GM18867 (cell line): ENCODE measurements around the gene GAS6.
"Not testable (repeated sequence)": the region's sequence is repeated elsewhere in the genome, so short reads cannot be mapped to it uniquely, and the experiment has no call there.

Experiments used
- ATAC-seq: cut with Tn5 transposase; IDR thresholded peaks from one replicate; pipeline ENCODE4 v1.9.1; 2021; ENCODE audit warnings: mild to moderate bottlenecking, moderate library complexity; ENCODE audit not compliant: unreplicated experiment

The GAS6 gene

DNA sequence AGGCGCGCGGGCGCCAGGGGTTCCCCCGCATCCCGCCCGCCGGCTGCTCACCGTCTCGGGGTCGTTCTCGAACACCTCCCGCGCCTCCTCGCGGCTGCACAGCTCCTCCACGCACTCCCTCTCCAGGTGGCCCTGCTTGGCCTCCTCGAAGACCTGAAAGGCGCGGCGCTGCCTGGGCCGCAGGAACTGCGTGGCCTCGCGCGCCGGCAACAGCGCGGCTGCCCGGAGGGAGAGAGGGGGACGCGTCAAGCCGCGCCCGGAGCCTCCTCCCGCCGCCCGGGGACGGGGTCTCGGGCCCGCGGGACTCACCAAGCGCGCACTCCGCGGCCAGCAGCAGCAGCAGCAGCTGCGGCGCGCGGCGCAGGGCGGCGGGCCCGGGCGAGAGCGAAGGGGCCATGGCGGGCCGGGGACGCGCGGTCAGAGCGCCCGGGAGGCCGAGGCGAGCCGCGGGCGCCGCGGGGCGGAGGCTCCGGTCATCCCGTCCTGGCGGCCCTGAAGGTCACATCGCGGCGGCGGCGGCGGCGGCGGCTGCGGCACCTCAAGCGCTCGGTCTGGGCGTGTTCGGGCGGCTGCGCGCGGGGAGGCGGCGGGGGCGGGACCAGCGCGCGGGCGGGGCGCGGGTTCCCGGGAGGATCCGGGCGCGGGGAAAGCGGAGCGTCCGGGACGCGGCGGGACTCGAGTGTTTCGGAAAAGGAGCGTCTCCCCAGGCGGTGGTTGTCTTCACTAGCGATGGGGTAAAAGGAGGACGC is at the start of gene GAS6:
Gene GAS6, minus strand, starts transcription at position 553 of the 749 bp plus-strand sequence. Its CDS starts 156 bp downstream, at position 397.
- ATAC-seq = no peak

DNA sequence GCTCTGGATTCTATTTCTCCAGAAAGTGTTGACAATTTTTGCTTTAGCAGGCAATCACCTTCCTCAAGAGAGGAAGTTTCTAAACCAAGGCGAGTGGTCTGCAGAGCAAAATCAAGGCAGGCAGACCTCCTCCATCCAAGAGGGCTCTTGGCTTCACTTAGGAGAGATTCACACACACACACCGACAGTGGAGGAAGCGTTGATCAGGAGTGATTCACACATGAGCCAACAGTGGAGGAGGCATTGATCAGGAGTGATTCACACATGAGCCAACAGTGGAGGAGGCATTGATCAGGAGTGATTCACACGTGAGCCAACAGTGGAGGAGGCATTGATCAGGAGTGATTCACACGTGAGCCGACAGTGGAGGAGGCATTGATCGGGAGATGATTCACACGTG is 49.5 kb upstream of the GAS6 start:
- ATAC-seq = not testable (repeated sequence)

DNA sequence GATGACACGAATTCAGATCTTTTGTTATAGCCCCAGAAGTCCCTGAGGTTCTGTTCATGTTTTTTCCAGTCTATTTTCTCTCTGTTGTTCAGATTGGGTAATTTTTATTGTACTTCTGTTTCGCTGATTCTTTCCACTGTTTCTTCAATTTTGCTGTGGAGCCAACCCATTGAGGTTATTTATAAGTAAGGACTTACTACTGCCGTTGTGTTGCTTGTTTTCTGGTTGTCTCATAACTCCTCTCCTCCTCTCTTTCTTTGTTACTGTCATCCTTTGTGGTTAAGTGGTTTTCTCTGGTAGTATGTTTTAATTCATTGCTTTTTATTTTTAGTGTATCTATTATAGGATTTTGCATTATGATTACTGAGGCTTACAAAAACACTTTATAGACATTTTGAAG is 48.7 kb upstream of the GAS6 start:
- no peak for ATAC-seq

DNA sequence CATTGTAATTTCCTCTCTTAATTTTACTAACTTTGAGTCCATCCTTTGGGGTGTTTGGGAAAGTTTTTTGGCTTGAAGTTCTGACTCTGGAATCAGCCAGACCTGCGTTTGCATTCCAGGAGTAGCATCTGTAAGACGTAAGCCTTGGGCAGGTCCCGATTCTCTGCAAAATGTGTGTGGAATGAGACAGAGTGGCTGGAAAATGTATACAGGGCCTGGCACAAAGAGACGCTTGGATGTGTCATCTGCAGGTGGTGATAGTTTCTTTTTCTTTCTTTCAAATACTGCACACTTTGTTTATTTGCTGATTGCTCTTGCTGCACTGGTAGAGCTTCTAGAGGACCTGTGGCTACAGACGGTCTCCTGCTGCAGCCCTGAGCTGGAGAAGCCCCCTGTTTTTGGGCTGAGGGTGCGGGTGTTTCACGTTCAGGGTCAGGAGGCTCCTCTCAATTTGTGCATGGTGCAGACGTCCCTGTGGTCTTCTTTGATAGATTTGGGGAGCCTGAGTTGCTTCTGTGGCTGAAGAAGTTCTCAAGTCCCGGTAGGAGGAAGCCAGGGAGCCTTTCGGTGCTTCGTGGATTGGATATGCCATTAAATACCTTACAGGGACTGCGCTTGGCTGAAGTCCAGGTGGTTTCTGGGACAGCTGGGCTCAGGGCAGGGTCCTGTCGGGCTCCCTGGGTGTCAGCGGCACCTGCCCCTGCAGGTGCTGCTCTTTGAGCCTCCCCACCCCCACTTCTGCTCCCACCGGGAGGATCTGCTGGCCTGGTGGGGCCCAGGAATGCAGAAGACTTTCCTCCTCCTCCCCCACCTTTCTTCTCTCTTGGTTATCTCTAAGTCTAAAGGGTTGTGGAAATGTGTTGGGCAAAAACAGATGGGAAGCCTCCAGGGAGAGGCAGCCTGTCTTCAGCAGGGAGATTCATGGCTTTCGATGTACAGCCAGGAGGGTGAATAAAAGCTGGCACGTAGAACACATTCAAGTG is 44.0 kb upstream of the GAS6 start:
- no peak for ATAC-seq

DNA sequence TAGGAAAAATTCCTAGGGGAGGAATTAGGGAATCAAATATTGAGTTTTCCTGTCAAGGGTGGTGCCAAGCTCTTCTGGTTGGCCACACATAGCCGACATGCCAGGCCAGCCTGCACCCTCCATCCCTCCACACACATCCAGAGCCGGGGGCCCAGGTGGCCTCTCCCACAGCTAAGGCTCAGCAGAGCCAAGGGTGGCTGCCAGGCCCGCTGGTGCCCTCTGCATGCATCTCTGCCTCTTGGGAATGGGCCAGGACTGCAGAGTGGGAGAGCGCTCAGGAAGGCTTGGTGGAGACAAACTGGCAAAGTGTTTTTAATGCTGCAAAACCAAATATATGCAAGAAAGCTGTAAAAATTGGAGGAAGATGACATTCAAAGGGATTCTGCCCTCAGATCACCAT is 42.7 kb upstream of the GAS6 start:
- no peak for ATAC-seq

DNA sequence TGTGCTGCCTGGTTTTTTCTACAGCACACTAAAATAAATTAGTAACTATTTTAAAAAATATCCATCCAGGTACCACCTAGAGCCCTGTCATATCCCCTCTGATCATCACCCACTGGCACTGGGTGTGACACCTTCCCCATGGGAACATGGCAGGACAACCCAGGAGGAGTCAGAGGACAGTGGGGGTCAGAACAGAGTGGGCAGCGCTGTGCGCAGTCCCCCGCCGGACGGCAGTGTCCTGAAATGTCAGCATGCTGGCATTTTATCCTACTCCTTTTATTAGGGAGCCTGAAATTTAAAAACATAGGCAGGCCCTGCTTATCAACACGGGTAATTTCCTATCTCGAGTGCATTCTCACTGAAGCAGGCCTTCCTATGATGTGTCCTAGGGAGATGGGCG is 42.1 kb upstream of the GAS6 start:
- no peak for ATAC-seq

DNA sequence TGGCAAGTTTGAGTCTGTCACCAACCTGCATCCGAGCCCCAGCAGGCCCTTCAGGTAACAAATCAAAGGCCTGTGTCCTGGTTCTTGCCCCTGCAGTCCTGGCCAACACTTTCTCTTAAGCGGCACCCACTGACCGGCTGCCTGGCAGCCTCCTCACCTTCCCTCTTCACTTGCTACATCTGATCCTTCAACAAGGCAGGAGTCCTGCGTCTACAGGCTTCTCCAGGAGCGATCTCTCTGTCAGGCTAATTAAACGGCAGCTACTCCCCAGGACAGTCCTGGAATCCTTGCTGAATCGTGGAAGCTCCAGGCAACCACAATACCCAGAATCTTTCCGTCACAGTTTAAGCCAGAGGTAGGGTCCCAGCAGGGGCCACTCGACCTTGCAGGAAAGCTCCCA is 41.1 kb upstream of the GAS6 start:
- no peak for ATAC-seq

DNA sequence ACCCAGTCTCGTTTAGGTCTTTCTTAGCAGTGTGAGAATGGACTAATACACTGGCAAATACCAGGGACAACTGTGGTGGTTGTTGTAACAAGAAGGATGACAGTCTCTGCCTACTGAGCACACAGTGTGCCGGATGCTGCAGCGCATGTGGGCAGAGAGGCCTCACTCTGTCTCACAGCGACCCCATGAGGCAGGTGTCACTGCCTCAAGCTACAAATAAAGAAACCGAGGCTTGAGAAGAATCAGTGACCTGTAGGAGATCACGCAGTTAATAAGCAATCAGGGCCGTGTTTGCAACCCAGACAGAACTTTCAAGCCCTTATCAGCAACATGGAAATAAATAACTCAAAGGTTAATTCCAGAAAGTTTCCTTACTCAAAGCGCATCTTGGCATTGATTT is 40.5 kb upstream of the GAS6 start:
- no peak for ATAC-seq

DNA sequence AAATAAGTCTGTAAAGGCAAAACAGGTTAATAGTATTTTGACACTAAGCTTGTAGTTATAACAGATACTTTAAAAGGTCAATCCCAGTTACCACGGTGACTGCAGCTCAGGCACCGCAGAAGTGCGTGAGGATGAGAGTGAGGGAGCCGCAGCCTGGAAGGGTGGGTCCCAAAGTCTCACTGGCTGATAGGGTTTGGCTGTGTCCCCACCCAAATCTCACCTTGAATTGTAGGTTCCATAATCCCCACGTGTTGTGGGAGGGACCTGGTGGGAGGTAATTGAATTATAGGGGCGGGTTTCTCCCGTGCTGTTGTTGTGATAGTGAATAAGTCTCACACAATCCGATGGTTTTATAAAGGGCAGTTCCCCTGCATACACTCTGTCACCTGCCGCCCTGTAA is 40.0 kb upstream of the GAS6 start:
- no peak for ATAC-seq

DNA sequence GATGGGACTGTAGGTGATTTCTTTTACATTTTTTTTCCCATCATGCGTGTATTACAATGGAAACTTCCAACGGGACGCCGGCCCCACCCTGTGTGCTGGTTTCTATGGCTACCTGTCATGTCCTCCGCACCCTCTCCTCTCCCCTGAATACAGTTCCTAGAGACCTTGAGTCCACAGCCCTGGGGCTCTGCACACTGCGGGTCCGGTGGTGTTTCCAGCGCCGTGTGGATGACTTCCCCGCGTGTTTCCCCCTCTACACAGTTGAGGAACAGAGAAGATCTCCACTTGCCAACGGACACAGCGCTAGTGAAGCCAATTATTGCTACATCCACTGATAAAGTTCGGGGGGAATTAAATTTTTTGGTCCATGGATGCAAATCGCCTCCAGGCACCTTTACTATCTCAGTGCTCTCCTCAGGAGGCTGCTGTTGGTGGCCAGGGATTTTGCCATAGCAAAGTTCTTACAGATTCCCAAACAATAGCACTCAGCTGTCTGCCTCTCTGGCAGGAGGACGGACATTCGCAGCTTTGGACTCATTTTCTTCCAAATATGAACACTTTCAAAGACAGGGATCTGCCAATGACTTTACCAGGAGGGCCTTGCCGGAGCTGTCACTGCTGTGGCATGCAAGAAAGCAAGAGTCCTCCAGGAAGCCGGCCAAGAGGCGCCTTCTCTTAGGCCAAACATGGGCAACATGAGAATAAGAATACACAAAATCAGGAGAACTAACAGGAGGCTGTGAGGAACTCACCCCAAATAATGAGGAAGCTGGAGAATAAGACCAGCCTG is 39.3 kb upstream of the GAS6 start:
- ATAC-seq = no peak

DNA sequence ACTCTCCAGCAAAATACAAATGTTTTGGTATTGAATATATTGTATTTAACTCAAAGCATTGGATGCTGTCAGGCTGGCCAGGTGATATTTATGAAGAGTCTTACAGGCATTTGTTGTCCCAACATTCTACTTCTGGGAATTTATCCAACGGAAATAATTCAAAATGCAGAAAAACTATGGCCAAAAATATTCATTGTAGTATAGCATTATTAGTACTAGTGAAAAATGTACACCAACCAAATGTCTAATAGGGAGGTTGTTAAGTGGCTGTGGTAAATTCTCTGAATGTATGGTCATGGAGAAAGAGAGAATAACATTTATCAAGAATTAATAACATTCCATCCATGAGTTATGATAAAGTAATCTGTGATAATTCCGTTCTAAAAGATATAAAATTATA is 38.6 kb upstream of the GAS6 start:
- ATAC-seq = no peak

DNA sequence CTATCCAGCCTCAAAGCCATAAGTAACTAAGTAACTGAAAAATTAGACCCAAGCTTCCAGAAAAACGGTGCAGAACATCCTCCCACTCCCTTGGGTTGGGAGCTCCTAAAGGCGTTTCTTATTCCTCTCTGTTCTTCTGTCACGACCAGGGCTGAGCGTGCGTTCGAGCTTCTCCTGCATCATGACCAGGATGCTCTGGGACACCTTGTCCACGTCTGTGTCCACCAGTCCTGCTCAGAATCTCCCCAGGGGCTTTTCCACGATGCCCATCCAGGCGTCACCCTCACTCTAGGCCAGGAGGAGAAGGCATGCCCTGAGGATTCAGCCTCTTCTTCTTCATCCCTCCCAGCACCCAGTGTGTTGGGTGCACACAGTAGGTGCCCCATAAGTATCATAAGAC is 37.8 kb upstream of the GAS6 start:
- no peak for ATAC-seq

DNA sequence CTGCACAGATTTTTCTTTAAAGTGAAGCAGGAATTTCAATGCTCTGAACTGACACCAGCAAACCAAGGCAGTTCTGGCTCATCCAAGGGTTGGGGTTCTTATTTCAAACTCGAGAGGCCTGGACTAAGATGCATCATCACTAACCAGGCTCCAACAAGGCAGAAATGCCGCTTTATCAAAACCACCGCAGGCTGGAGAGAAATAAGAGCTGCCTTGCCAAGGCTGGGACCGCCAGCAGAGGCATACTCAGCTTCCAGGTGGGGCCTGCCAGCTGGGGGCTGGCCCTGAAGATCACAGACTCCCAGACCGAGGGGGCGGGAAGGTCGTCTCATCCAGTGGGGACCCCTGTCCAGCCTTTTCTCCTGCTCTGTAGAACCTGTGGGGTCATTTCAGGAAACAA is 37.4 kb upstream of the GAS6 start:
- ATAC-seq = no peak

DNA sequence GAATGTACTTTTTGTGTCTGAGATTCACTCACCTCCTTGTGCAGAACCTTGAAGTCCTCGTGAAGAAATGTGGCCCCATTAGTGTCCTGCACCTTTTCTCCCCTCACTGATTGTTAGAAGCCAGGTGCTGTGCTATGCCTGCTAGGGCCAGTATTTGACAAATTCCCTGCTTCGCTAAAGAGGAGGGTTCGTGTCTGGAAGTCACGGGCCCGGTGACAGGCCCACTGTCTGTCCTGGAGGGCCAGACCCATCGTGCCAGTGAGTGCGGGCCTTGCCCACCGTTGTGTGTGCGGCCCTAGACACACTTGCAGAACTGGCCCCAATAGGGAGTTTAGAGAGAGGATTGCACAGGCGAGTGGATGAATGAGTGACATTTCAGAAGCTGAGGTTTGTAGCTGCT is 36.8 kb upstream of the GAS6 start:
- no peak for ATAC-seq

DNA sequence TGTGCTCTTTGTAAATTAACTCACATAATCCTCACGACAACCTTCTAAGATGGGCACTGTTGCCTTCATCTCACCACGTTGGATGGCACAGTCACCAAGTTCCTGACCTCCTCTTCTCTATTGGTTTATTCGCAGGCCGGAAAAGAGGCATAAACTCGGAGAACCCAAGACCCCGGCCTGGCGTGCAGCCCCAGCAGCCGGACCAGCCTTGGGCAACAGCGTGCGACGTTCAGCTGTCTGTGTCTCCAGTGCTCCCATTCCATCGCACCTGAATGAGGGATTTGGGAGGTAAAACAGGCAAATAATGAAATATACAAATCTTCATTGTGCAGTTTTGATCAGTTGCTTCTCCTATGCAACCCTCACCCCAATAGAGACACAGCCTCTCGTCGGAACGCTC is 34.5 kb upstream of the GAS6 start:
- no peak for ATAC-seq

DNA sequence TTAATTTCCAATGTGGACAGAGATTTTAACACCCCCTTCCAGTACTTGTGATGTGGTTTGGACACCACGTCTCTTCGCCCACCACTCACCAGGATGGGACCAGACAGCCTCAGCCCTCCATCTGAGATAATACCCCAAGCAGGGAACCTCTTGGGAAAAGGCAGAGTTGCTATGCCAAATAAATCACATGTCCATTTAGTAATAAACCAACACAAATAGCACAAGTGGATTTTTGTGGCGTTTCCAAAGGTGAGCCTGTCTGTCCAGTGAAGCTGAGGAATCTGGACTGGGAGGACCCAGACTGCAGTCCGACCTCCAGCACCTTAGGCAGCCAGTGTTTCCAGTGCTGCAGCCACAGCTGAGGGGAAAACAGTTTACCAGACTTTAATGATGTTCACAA is 34.1 kb upstream of the GAS6 start:
- no peak for ATAC-seq

DNA sequence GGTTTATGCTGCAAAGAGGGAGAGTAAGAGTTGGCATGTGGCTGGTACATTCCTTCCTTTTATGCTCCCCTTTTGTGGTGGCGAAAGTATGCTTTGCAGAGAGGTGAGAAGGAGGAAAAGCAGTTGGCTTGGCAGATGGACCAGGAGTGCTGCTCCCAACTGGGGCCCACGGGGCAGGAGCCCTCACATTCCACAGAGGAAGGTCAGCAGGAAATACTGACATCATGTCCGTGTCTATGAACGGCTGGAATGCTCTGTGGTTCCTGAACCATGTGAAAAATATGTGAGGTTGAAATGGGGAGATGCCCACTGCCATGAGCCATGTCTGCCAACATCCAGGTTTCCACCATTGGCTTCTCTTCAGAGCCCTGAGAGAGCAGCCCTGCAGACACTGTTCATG is 33.3 kb upstream of the GAS6 start:
- no peak for ATAC-seq

DNA sequence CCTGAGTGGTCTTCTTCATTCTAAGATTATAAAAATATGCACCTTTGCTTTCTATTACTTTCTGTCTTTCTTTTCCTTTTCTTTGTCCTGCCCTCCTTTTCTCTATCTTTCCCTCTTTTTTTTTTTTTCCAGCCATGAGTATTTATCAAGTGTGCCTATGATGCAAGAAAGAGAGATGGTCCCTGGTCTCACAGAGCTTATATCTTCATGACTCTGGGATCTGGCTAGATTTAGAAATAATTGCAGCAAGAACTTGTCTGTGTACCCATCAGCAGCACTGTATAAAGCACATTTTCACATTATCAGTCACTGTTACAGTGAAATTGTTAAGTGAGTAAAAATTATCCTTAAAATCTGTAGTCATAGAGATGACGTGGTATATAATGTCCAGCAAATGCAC is 31.6 kb upstream of the GAS6 start:
- no peak for ATAC-seq

DNA sequence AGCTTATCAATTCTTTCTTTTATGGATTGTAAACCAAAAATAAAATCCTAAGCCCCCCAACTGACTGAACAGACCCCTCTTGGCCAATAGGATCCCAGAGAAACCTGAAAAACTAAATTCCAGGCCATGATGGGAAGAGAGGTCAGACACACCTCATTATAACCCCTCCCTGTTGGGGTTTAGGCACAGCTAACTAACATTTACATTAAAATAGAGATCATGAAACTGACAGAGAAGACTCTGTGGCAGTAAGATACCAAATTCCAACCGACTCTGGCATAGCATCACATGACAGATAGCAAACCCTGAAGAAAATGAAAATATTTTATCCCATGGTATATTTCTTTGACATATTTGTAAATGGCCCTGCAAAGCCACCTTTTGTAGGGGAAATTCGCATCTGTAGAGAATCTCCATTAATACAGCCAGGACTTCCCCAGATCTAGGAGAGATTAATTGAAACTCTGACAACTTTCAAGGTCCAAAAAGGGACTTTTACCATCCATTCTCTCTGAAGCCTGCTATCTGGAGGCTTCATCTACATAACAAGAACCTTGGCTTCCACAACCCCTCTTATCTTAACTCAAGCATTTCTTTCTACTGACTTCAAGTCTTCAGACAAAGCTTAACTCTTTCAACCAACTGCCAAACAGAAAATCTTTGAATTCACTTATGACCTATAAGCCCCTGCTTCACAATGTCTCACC is 27.1 kb upstream of the GAS6 start:
- ATAC-seq = no peak

DNA sequence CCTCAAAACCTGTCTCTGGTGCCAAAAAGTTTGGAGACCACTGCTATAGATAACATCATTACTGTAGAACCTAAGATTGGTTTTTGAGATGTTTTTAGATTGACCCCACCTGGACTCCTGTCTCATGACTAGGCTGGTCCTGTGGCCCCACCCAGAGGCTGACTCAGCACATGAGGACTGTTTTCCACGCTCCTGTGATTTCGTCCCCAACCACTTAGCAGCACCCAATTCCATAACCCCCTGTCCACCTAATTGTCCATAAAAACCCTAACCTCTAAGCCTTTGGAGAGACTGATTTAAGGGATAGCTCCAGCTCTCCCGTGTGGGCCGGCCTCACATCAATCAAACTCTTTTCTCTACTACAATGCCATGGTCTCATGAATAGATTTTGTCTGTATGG is 25.6 kb upstream of the GAS6 start:
- no peak for ATAC-seq
